ENCODE data around the gene SPEN.

The SPEN gene

GRCh38 chr1:15876357-15877055, 29.0 kb downstream of the SPEN start (continued):
- TF ChIP-seq ZNF704 (tag by site-specific recombination; IDR thresholded peaks at IDR 0.05) (no peak), REST (tag by site-specific recombination; IDR thresholded peaks at IDR 0.05) (no peak), ZNF362 (tag by site-specific recombination; IDR thresholded peaks at IDR 0.05) (no peak), ZNF280C (tag by site-specific recombination; IDR thresholded peaks at IDR 0.05) (no peak), ZNF621 (tag by site-specific recombination; IDR thresholded peaks at IDR 0.05) (no peak), ZNF76 (tag by site-specific recombination; IDR thresholded peaks at IDR 0.05; ENCODE audit: borderline replicate concordance, low read depth) (0 out of 2 replicates have a peak, but pooled peaks have one; percentile 10), ZNF747 (tag by site-specific recombination; IDR thresholded peaks at IDR 0.05) (no peak), ZNF140 (tag by site-specific recombination; IDR thresholded peaks at IDR 0.05) (no peak; the same call in 1 of the 2 replicates), ZNF324 (tag by site-specific recombination; IDR thresholded peaks at IDR 0.05) (no peak), ZNF658 (tag by site-specific recombination; IDR thresholded peaks at IDR 0.05) (no peak), ZNF335 (tag by site-specific recombination; conservative IDR thresholded peaks at IDR 0.05) (0 out of 2 replicates have a peak, but pooled peaks have one; percentile 18), ZSCAN4 (tag by site-specific recombination; IDR thresholded peaks at IDR 0.05) (no peak), TSHZ1 (tag by site-specific recombination; IDR thresholded peaks at IDR 0.05; ENCODE audit: borderline replicate concordance) (peak; percentile 37; the same call in 1 of the 2 replicates), ZNF768 (tag by site-specific recombination; IDR thresholded peaks at IDR 0.05) (0 out of 2 replicates have a peak, but pooled peaks have one; percentile 4), ZNF174 (tag by site-specific recombination; IDR thresholded peaks at IDR 0.05) (no peak), GLIS1 (tag by site-specific recombination; IDR thresholded peaks at IDR 0.05) (peak; percentile 86), ZNF121 (tag by site-specific recombination; IDR thresholded peaks at IDR 0.05) (peak; percentile 85), RBAK (tag by site-specific recombination; IDR thresholded peaks at IDR 0.05) (no peak), ZBTB6 (tag by site-specific recombination; IDR thresholded peaks at IDR 0.05) (peak; percentile 92), ZNF707 (tag by site-specific recombination; IDR thresholded peaks at IDR 0.05) (no peak), ZNF19 (tag by site-specific recombination; IDR thresholded peaks at IDR 0.05; ENCODE audit: low read depth) (no peak), ZNF596 (tag by site-specific recombination; IDR thresholded peaks at IDR 0.05) (no peak), SCRT2 (tag by site-specific recombination; IDR thresholded peaks at IDR 0.05) (no peak), ZBTB8A (tag by site-specific recombination; IDR thresholded peaks at IDR 0.05) (no peak), ZNF391 (tag by site-specific recombination; IDR thresholded peaks at IDR 0.05; ENCODE audit: borderline replicate concordance, low read depth) (no peak), ZNF366 (tag by site-specific recombination; conservative IDR thresholded peaks at IDR 0.05) (peak; percentile 55; the same call in 1 of the 2 replicates)
